Fibroblast of gingiva (primary cell): ENCODE results near the gene SMARCAL1.
"Not testable (repeated sequence)": the region's sequence is repeated elsewhere in the genome, so short reads cannot be mapped to it uniquely, and the experiment has no call there.

Experiments
- DNase-seq: peaks from one replicate; pipeline ENCODE4 v3.0.0-alpha.2; 2011; ENCODE audit warnings: low read depth

The SMARCAL1 gene

GRCh38 chr2:216412022-216412999 lies at the start of gene SMARCAL1:
Gene SMARCAL1 (plus strand): TSS chr2:216412484. CDS start chr2:216414705, 2,221 bp downstream.
- DNase-seq = peak; percentile 97

- DNase-seq = no peak
Measured at GRCh38 chr2:216362730-216363129, 49.6 kb upstream of the SMARCAL1 start.

GRCh38 chr2:216363221-216363620 lies 49.1 kb upstream of the SMARCAL1 start:
- no peak for DNase-seq

DNA sequence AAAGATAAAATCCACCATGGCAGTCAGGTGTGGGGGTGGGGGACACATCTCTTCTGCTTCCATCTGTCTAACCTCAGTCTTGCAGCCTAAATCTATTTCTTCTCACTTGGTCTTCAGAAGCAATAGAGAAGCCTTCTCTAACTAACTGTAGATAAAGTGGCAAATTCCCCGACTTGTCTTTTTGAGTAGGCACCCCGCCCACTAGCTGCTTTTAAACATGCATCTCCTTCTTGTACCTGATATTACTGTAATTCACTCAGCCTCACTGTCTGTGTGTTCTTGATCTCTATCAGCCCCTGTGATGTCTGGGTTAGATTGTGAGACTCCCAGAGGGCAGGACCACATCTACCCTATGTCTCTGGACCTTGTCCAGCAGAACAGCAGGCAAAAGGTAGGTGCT lies 46.8 kb upstream of the SMARCAL1 start:
- DNase-seq = no peak

- peak; percentile 14 for DNase-seq
Measured at GRCh38 chr2:216366777-216367471, 45.4 kb upstream of the SMARCAL1 start.

GRCh38 chr2:216369821-216370220 lies 42.5 kb upstream of the SMARCAL1 start:
- DNase-seq = no peak

- DNase-seq = no peak
Measured at GRCh38 chr2:216370961-216371712, 41.1 kb upstream of the SMARCAL1 start.

GRCh38 chr2:216371721-216372702 lies 40.3 kb upstream of the SMARCAL1 start, which contains the start of gene MARCHF4:
Gene MARCHF4 (minus strand): TSS chr2:216372483. CDS start chr2:216370260, 2,223 bp downstream.
- DNase-seq = peak; percentile 83

DNA sequence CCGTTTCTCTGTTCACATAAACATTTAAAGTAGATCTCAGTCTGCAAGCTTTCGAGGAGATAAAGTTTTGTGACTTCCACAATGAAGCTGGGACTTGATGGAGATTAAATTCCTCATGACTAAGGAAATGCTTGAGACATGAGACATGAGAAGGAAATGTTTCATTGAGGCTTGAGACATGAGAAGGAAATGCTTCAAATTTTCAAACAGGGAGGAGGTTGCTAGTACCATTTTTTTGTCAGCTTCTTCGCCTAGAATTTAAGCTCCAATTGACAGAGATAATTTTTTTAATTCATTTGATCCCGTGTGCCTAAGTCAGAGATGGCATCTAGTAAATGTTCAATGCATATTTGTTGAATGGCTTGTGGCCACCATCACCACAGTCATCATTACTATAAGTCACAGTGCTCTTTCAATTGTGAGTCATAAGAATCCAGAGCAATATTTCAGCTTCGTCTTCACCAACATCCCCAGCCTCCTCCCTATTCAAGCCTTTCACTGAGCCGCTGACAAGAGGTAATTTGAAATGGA lies 39.5 kb upstream of the SMARCAL1 start:
- peak; percentile 58 for DNase-seq

- no peak for DNase-seq
Measured at GRCh38 chr2:216373896-216374295, 38.4 kb upstream of the SMARCAL1 start.

DNA sequence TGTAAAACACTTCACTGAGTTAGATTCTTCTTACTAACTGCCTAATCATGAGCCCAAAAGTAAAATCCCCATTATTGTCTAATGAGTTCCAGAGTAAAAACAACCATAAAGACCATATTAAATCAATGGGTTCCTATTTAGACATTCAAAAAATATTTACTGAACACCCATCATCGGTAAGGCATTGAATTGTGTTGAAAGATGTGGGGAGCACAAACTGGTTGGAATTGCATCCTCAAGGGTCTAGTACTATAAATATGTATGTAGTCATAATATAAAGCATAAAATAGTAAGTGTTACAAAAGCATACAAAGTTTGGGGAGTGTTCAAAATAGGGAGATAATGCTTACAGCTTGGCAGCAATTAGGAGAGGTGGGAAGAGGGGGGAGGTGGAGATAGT lies 37.0 kb upstream of the SMARCAL1 start:
- DNase-seq = no peak

DNA sequence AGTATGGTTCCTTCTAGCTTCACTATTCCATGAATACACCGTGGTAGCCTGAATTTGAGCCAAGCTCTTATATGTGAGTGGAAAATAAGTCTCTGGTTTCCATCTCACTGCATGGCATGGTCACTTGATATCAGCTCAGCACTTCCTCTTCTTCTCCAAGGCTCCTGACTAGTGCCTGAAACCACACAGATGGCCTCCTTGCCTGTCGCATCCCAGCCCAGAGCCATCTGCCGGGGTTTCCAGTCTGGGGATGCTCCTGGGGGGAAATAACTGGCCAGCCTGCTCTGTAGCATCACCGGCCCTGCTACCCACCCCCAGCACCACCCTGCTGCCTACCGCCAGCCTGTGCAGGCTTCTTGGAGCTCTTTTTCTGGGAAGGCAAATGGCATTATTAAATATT lies 32.3 kb upstream of the SMARCAL1 start:
- DNase-seq = no peak

DNA sequence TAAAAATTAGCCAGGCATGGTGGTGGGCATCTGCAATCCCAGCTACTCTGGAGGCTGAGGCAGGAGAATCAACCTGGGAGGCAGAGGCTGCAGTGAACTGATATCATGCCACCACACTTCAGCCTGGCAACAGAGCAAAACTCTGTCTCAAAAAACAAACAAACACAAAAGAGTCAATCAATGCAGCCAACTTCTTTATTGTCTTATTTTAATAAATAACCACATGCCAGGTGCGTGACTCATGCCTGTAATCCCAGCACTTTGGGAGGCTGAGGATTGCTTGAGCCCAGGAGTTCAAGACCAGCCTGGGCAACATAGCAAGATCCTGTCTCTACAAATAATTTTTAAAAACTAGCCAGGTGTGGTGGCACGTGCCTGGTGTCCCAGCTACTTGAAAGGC lies 27.9 kb upstream of the SMARCAL1 start:
- DNase-seq = not testable (repeated sequence)

DNA sequence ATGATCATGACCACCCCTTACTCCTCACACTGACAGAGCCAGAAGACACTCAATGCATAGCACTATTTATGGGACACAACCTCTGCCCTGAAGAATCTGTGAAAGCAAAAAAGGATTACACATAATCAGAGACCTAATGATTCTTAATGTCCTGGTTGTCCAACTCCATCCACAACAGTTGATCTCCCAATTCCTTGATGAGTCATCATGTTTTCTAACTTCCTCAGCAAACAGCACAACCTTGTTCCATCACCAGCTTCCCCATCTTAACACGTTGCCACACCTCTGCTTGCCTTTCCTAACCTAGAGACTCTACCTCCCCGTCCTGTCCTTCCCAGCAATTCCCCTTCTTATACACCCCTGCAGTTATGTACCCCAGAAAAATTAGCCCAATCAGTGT lies 26.8 kb upstream of the SMARCAL1 start:
- DNase-seq = no peak

GRCh38 chr2:216387262-216387661 lies 25.0 kb upstream of the SMARCAL1 start:
- no peak for DNase-seq

- DNase-seq = no peak
Measured at GRCh38 chr2:216388046-216388884, 24.0 kb upstream of the SMARCAL1 start.

GRCh38 chr2:216389570-216389969 lies 22.7 kb upstream of the SMARCAL1 start:
- no peak for DNase-seq

- no peak for DNase-seq
Measured at GRCh38 chr2:216391401-216391800, 20.9 kb upstream of the SMARCAL1 start.

- DNase-seq = no peak
Measured at GRCh38 chr2:216392018-216392562, 20.2 kb upstream of the SMARCAL1 start.
